HepG2 (cell line): ENCODE data around the gene FGF7. TPM values are rescaled to one million over a fixed set of nuclear protein-coding genes. Genes with fewer than 3 reads are reported as not detected.

Experiments
- ATAC-seq: fragments of 200-7000 bp; cut with Tn5 transposase; 3 replicates; pipeline ENCODE4 v1.9.1; 2020; ENCODE audit warnings: mild to moderate bottlenecking, moderate library complexity
- BruUV-seq: library from RNA; stranded (reverse); fragments of 400-500 nt; replicated peaks from 2 replicates; lab custom pipeline; 2021; lab: Mats Ljungman, UMichigan
- CTCF ChIA-PET: fragments of 300-600 bp; formaldehyde crosslinking; extraction: SDS; loops from one replicate; lab custom pipeline; 2021; ENCODE audit warnings: low total read pairs, inconsistent platforms, low intra/inter-chr PET ratio; lab: Yijun Ruan, JAX
- POLR2A ChIA-PET: fragments of 350-600 bp; sonication (Branson Sonifier 250); formaldehyde crosslinking; loops from one replicate; lab custom pipeline; 2020; ENCODE audit warnings: antibody characterized with exemption, inconsistent platforms; lab: Yijun Ruan, JAX
- DNase-seq: peaks from one replicate; pipeline ENCODE4 v3.0.0-alpha.2; 2015; ENCODE audit warnings: low spot score
- FAIRE-seq: peaks from 3 replicates; lab custom pipeline; 2011; peaks lifted over from hg19 to GRCh38; lab: Jason Lieb, UNC
- H2AFZ ChIP-seq: one replicate; pipeline ENCODE4 v1.6.1; 2011; ENCODE audit warnings: low read length, inconsistent platforms
- H3K27ac ChIP-seq: fragments of 300-600 bp; 3 replicates; pipeline ENCODE4 v1.8.0; 2011; ENCODE audit warnings: mixed run types, mild to moderate bottlenecking, mixed read lengths, low read length, inconsistent platforms; ENCODE audit not compliant: insufficient read depth; ENCODE audit errors: extremely low read length
- H3K27me3 ChIP-seq, 2 experiments: fragments of 200-600 bp in 1 of 2; 2 replicates in 1 of 2; 3 replicates in 1 of 2; pipeline versions ENCODE4 v1.6.0 to v1.8.0; 2011; ENCODE audit warnings: low read length in 2 of 2, mild to moderate bottlenecking in 2 of 2, moderate library complexity in 2 of 2, inconsistent platforms in 1 of 2; ENCODE audit not compliant: insufficient read depth in 2 of 2, control insufficient read depth in 1 of 2
- H3K36me3 ChIP-seq, 2 experiments: fragments of 200-600 bp in 1 of 2; replicated peaks in 1 of 2; 2 replicates in 1 of 2; 3 replicates in 1 of 2; pipeline versions ENCODE4 v1.5.1 to v1.8.0; 2011; ENCODE audit warnings: low read length in 2 of 2, inconsistent platforms in 1 of 2; ENCODE audit not compliant: insufficient read depth in 2 of 2, control insufficient read depth in 1 of 2
- H3K4me1 ChIP-seq: 2 replicates; pipeline ENCODE4 v1.5.1; 2012; ENCODE audit warnings: low read length, inconsistent platforms; ENCODE audit not compliant: insufficient read depth
- H3K4me2 ChIP-seq: 2 replicates; pipeline ENCODE4 v1.6.0; 2011; ENCODE audit warnings: low read depth, low read length, inconsistent platforms
- H3K4me3 ChIP-seq, 3 experiments: fragments of 200-600 bp in 1 of 3; sonication (generic), shearing (Covaris generic) in 1 of 3; replicated peaks in 1 of 3; 2 replicates each; pipeline ENCODE4 v1.5.1; 2011 to 2016; ENCODE audit warnings: low read length in 3 of 3, inconsistent platforms in 2 of 3, low read depth in 2 of 3, mild to moderate bottlenecking in 2 of 3, control low read depth in 1 of 3, mixed read lengths in 1 of 3; ENCODE audit not compliant: insufficient read depth in 1 of 3
- H3K79me2 ChIP-seq: one replicate; pipeline ENCODE4 v1.6.1; 2011; ENCODE audit warnings: low read length, inconsistent platforms; ENCODE audit not compliant: insufficient read depth
- H3K9ac ChIP-seq: 2 replicates; pipeline ENCODE4 v1.6.0; 2011; ENCODE audit warnings: mild to moderate bottlenecking, low read depth, low read length, inconsistent platforms; ENCODE audit not compliant: insufficient read depth
- H3K9me3 ChIP-seq: 2 replicates; pipeline ENCODE4 v1.5.1; 2012; ENCODE audit warnings: mild to moderate bottlenecking, low read length
- H4K20me1 ChIP-seq: 2 replicates; pipeline ENCODE4 v1.6.0; 2011; ENCODE audit warnings: inconsistent platforms, mild to moderate bottlenecking, low read length, moderate library complexity; ENCODE audit not compliant: insufficient read depth
- ELK4 ChIP-seq: sonication (generic); formaldehyde crosslinking; IDR thresholded peaks from 2 replicates; pipeline ENCODE4 v1.9.0; 2021; ENCODE audit warnings: missing genetic modification reagents, borderline replicate concordance
- RERE ChIP-seq: IDR thresholded peaks from 2 replicates; pipeline ENCODE4 v1.6.1; 2016; ENCODE audit warnings: low read depth, missing genetic modification reagents, missing compliant biosample characterization
- WGBS: methylation state at CpG from one replicate; pipeline ENCODE4 v1.1.6; 2017; ENCODE audit warnings: low lambda C conversion rate; 5-methylcytosine and 5-hydroxymethylcytosine counted together
- in situ Hi-C: cut with HindIII; loops from 2 replicates; pipeline ENCODE4 v1.10.0; 2017; ENCODE audit warnings: low pct_unique_long_range_greater_than_20kb; ENCODE audit not compliant: extremely low pct_ligation_motif_present
- intact Hi-C: fragments of 100-400 bp; cut with micrococcal nuclease; formaldehyde crosslinking; loops from one replicate; pipeline ENCODE4 v1.10.0; 2022; ENCODE audit not compliant: unreplicated experiment
- polyA plus RNA-seq, 8 experiments: library from polyadenylated mRNA; depleted of rRNA in 3 of 8; stranded (reverse) in 7 of 8; unstranded in 1 of 8; fragments of >200 nt; fragmentation: Illumina TruSeq in 4 of 8; extraction: Trizol in 4 of 8; gene quantifications; 2 replicates each; pipeline versions ENCODE4 v1.2.1 to v1.2.3, GENCODE V29; 2011 to 2016; ENCODE audit warnings: low read depth in 4 of 8, missing spikeins in 1 of 8, mixed read lengths in 1 of 8; ENCODE audit not compliant: insufficient read depth in 1 of 8
- total RNA-seq, 5 experiments: library from RNA; depleted of rRNA; stranded (reverse); fragments of >200 nt; fragmentation: Illumina TruSeq; extraction: Trizol; gene quantifications; 2 replicates each; pipeline ENCODE4 v1.2.3, GENCODE V29; 2016; ENCODE audit warnings: low read depth in 1 of 5

The FGF7 gene
- total and polyA plus RNA-seq, 2 of the 13 experiments (the other 11 are each of a cell fraction or from before 2014, with no cell fraction given): not detected

- H3K79me2 ChIP-seq: no peaks in the 10 kb centered on the region
- intact Hi-C loops (no loop called here), in situ Hi-C loops (no loop called here)
- CTCF ChIA-PET: no interaction called here
- WGBS: 0% methylated on average over 2 of the region's 2 CpGs
- H3K9ac ChIP-seq: no peak overlapping the region
- H3K4me3 ChIP-seq: no peak overlapping the region
- no TSS peak for BruUV-seq
- H3K9me3 ChIP-seq: no peaks in the 10 kb centered on the region
- no peak overlapping the region for H3K4me2 ChIP-seq
- FAIRE-seq (no peak), ATAC-seq (no peak), DNase-seq (no peak)
- H3K36me3 ChIP-seq: no peaks in the 10 kb centered on the region
- no peak overlapping the region for H3K27ac ChIP-seq
- H3K27me3 ChIP-seq: no peaks in the 10 kb centered on the region
- TF ChIP-seq RERE (CRISPR knock-in tag): no peak
- TF ChIP-seq ELK4: no peak
- no peaks in the 10 kb centered on the region for H4K20me1 ChIP-seq
- POLR2A ChIA-PET: no interaction called here
- no peaks in the 10 kb centered on the region for H3K4me1 ChIP-seq
- no peak overlapping the region for H2AFZ ChIP-seq
Observed at GRCh38 chr15:49460411-49460941, 37.4 kb downstream of the FGF7 start.
